RWPE1 (cell line): ENCODE results near the gene RAB36.
A peak's percentile ranks its signal among the peaks of the same experiment; 100 is the strongest.

Source experiments
- CTCF ChIA-PET: fragments of 350-600 bp; sonication (Branson Sonifier 250); formaldehyde crosslinking; extraction: SDS; loops from one replicate; lab custom pipeline; 2021; lab: Yijun Ruan, JAX
- POLR2A ChIA-PET: fragments of 400-600 bp; formaldehyde crosslinking; extraction: SDS; loops from one replicate; lab custom pipeline; 2020; ENCODE audit warnings: antibody characterized with exemption; ENCODE audit not compliant: low non-redundant PET; lab: Yijun Ruan, JAX
- DNase-seq: peaks from one replicate; pipeline ENCODE4 v3.0.0; 2012; ENCODE audit warnings: low spot score
- H3K27ac ChIP-seq: fragments of 450-650 bp; 2 replicates; pipeline ENCODE4 v1.5.1; 2017
- CTCF ChIP-seq: fragments of 450-650 bp; conservative IDR thresholded peaks from 2 replicates; pipeline ENCODE4 v1.5.1; 2017; ENCODE audit warnings: low read depth, mild to moderate bottlenecking

RAB36 gene

GRCh38 chr22:23199159-23199558, 53.9 kb downstream of the RAB36 start:
- ChIA-PET CTCF (no interaction called here), POLR2A (no interaction called here)
- no peak for TF ChIP-seq CTCF
- H3K27ac ChIP-seq: peak overlapping the region; percentile 82
- no peak for DNase-seq

GRCh38 chr22:23200898-23201297, 55.6 kb downstream of the RAB36 start:
- DNase-seq: no peak
- POLR2A ChIA-PET: no interaction called here
- CTCF ChIA-PET: interaction anchor here (0.9 kb wide), 1 partner anchor 81 kb away, joined by 3 read pairs; no protein-coding TSS in a partner anchor
- TF ChIP-seq CTCF: no peak
- H3K27ac ChIP-seq: peak overlapping the region; percentile 82

- POLR2A ChIA-PET: no interaction called here
Observed at GRCh38 chr22:23202812-23203451, 57.7 kb downstream of the RAB36 start.

GRCh38 chr22:23203452-23204124, 58.3 kb downstream of the RAB36 start:
- POLR2A ChIA-PET: no interaction called here
- peak overlapping the region; percentile 83 for H3K27ac ChIP-seq
- CTCF ChIA-PET: interaction anchor here (1.0 kb wide), 1 partner anchor 62 kb away, joined by 3 read pairs; no protein-coding TSS in a partner anchor

More at GRCh38 chr22:23202812-23203451, 57.7 kb downstream of the RAB36 start:
- peak overlapping the region; percentile 83 for H3K27ac ChIP-seq
- TF ChIP-seq CTCF: no peak
- CTCF ChIA-PET: no interaction called here
- no peak for DNase-seq

GRCh38 chr22:23204125-23204488, 58.8 kb downstream of the RAB36 start:
- TF ChIP-seq CTCF: no peak
- no peak for DNase-seq
- ChIA-PET CTCF (interaction anchor here (1.0 kb wide), 1 partner anchor 61 kb away, joined by 3 read pairs; no protein-coding TSS in a partner anchor), POLR2A (no interaction called here)
- H3K27ac ChIP-seq: peak overlapping the region; percentile 83

More at GRCh38 chr22:23203452-23204124, 58.3 kb downstream of the RAB36 start:
- DNase-seq: no peak
- TF ChIP-seq CTCF: no peak

GRCh38 chr22:23204541-23205157, 59.4 kb downstream of the RAB36 start:
- peak overlapping the region; percentile 83 for H3K27ac ChIP-seq
- POLR2A ChIA-PET: no interaction called here
- no peak for TF ChIP-seq CTCF
- CTCF ChIA-PET: no interaction called here
- DNase-seq: no peak
